SK-N-SH treated with all-trans-retinoic acid at 6 μM for 48 hours (cell line): ENCODE data around the gene UBE2E3.
"Not testable (repeated sequence)": the region's sequence is repeated elsewhere in the genome, so short reads cannot be mapped to it uniquely, and the experiment has no call there.

Experiments
- ATAC-seq: fragments of 200-7000 bp; cut with Tn5 transposase; 3 replicates; pipeline ENCODE4 v1.9.1; 2020; ENCODE audit warnings: mild to moderate bottlenecking, moderate library complexity
- ARNTL ChIP-seq: fragments of 450-650 bp; formaldehyde crosslinking; IDR thresholded peaks from 2 replicates; pipeline ENCODE4 v1.5.0; 2020; ENCODE audit warnings: low read depth, mild to moderate bottlenecking, moderate library complexity, borderline replicate concordance
- BACH2 ChIP-seq: fragments of 250-450 bp; sonication (Bioruptor Pico); IDR thresholded peaks from 2 replicates; pipeline ENCODE4 v1.9.0; 2021; ENCODE audit warnings: mild to moderate bottlenecking, borderline replicate concordance
- CSDC2 ChIP-seq: fragments of 250-450 bp; sonication (Bioruptor Pico); IDR thresholded peaks from 2 replicates; pipeline ENCODE4 v1.5.0; 2020; ENCODE audit warnings: mild to moderate bottlenecking, moderate library complexity
- ESRRG ChIP-seq: fragments of 250-450 bp; sonication (Bioruptor Pico); IDR thresholded peaks from 2 replicates; pipeline ENCODE4 v1.6.1; 2021; ENCODE audit warnings: mild to moderate bottlenecking
- GLIS3 ChIP-seq: fragments of 250-450 bp; sonication (Bioruptor Pico); IDR thresholded peaks from 2 replicates; pipeline ENCODE4 v1.5.0; 2020; ENCODE audit warnings: mild to moderate bottlenecking, moderate library complexity
- ISL1 ChIP-seq: fragments of 250-450 bp; sonication (Bioruptor Pico); IDR thresholded peaks from 2 replicates; pipeline ENCODE4 v2.1.2; 2022; ENCODE audit warnings: mild to moderate bottlenecking, moderate library complexity
- OSR1 ChIP-seq: fragments of 250-450 bp; sonication (Bioruptor Pico); IDR thresholded peaks from 2 replicates; pipeline ENCODE4 v1.8.0; 2022; ENCODE audit warnings: moderate library complexity, mild to moderate bottlenecking, inconsistent platforms
- PPARA ChIP-seq: fragments of 250-450 bp; sonication (Bioruptor Pico); IDR thresholded peaks from 2 replicates; pipeline ENCODE4 v1.5.0; 2020; ENCODE audit warnings: mild to moderate bottlenecking, borderline replicate concordance
- RARB ChIP-seq: fragments of 250-450 bp; sonication (Bioruptor Pico); IDR thresholded peaks from 2 replicates; pipeline ENCODE4 v1.8.0; 2021; ENCODE audit warnings: mild to moderate bottlenecking, moderate library complexity
- SNAI2 ChIP-seq: fragments of 250-450 bp; sonication (Bioruptor Pico); IDR thresholded peaks from 2 replicates; pipeline ENCODE4 v1.5.0; 2020; ENCODE audit warnings: mild to moderate bottlenecking, moderate library complexity
- TCF4 ChIP-seq: fragments of 250-450 bp; sonication (Bioruptor Pico); IDR thresholded peaks from 2 replicates; pipeline ENCODE4 v1.8.0; 2021; ENCODE audit warnings: mild to moderate bottlenecking, moderate library complexity, borderline replicate concordance
- TOX ChIP-seq: fragments of 250-450 bp; sonication (Bioruptor Pico); IDR thresholded peaks from 2 replicates; pipeline ENCODE4 v1.8.0; 2021; ENCODE audit warnings: mild to moderate bottlenecking, moderate library complexity, borderline replicate concordance
- ZC3H10 ChIP-seq: fragments of 250-450 bp; sonication (Bioruptor Pico); IDR thresholded peaks from 2 replicates; pipeline ENCODE4 v1.5.1; 2021; ENCODE audit warnings: mild to moderate bottlenecking, moderate library complexity
- ZFP30 ChIP-seq: fragments of 450-650 bp; formaldehyde crosslinking; IDR thresholded peaks from 2 replicates; pipeline ENCODE4 v1.5.0; 2022; ENCODE audit warnings: mild to moderate bottlenecking, moderate library complexity
- ZNF565 ChIP-seq: fragments of 450-650 bp; formaldehyde crosslinking; conservative IDR thresholded peaks from 2 replicates; pipeline ENCODE4 v1.5.0; 2020; ENCODE audit warnings: low read depth, mild to moderate bottlenecking, moderate library complexity
- ZNF70 ChIP-seq: fragments of 450-650 bp; formaldehyde crosslinking; IDR thresholded peaks from 2 replicates; pipeline ENCODE4 v1.5.0; 2020; ENCODE audit warnings: mild to moderate bottlenecking, moderate library complexity
- ZNF8 ChIP-seq: fragments of 450-650 bp; formaldehyde crosslinking; IDR thresholded peaks from 2 replicates; pipeline ENCODE4 v1.5.0; 2020; ENCODE audit warnings: mild to moderate bottlenecking, moderate library complexity
- TF ChIP-seq, protein P1 (sequence below): fragments of 250-450 bp; sonication (Bioruptor Pico); IDR thresholded peaks from 2 replicates; pipeline ENCODE4 v1.8.0; 2020; ENCODE audit warnings: mild to moderate bottlenecking, moderate library complexity, borderline replicate concordance
- TF ChIP-seq, protein P2 (sequence below): fragments of 250-450 bp; sonication (Bioruptor Pico); IDR thresholded peaks from 2 replicates; pipeline ENCODE4 v1.8.0; 2021; ENCODE audit warnings: low read depth, mild to moderate bottlenecking, moderate library complexity, borderline replicate concordance
- TF ChIP-seq, protein P3 (sequence below): fragments of 250-450 bp; sonication (Bioruptor Pico); IDR thresholded peaks from 2 replicates; pipeline ENCODE4 v1.5.1; 2021; ENCODE audit warnings: mild to moderate bottlenecking, moderate library complexity
- TF ChIP-seq, protein P4 (sequence below): fragments of 250-450 bp; sonication (Bioruptor Pico); IDR thresholded peaks from 2 replicates; pipeline ENCODE4 v1.5.1; 2020; ENCODE audit warnings: low read depth, mild to moderate bottlenecking, moderate library complexity

Gene UBE2E3

DNA sequence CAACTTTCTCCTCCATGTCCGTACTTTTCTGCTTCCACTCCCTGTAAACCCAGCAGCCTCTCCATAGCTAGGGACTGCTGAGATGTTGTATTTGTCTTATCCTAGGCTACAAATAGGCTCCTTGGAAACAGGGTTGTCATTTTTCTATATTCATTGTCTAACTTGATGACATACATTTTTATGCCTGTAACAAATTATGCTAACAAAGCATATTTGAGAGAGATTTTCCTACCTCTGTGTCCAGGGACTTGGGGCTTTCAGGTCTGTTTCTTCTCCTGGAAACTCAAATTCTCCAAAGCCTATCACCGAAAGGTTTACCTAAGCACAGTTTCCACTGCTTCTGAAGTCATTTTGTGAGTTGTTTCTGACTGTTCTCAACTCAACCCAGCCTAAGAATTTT lies 102.7 kb downstream of the UBE2E3 start:
- no peak for TF ChIP-seq ESRRG (CRISPR knock-in tag)
- no peak for TF ChIP-seq ZNF8 (CRISPR knock-in tag)
- no peak for TF ChIP-seq OSR1 (CRISPR knock-in tag)
- TF ChIP-seq ARNTL (CRISPR knock-in tag): no peak
- TF ChIP-seq PPARA (CRISPR knock-in tag): no peak
- no peak for TF ChIP-seq TCF4 (CRISPR knock-in tag)
- TF ChIP-seq, protein P1, sequence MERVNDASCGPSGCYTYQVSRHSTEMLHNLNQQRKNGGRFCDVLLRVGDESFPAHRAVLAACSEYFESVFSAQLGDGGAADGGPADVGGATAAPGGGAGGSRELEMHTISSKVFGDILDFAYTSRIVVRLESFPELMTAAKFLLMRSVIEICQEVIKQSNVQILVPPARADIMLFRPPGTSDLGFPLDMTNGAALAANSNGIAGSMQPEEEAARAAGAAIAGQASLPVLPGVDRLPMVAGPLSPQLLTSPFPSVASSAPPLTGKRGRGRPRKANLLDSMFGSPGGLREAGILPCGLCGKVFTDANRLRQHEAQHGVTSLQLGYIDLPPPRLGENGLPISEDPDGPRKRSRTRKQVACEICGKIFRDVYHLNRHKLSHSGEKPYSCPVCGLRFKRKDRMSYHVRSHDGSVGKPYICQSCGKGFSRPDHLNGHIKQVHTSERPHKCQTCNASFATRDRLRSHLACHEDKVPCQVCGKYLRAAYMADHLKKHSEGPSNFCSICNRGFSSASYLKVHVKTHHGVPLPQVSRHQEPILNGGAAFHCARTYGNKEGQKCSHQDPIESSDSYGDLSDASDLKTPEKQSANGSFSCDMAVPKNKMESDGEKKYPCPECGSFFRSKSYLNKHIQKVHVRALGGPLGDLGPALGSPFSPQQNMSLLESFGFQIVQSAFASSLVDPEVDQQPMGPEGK: no peak
- TF ChIP-seq ZC3H10: no peak
- TF ChIP-seq BACH2 (CRISPR knock-in tag): no peak
- no peak for TF ChIP-seq TOX
- TF ChIP-seq, all 23 proteins: peak for 0
- ATAC-seq: no peak

DNA sequence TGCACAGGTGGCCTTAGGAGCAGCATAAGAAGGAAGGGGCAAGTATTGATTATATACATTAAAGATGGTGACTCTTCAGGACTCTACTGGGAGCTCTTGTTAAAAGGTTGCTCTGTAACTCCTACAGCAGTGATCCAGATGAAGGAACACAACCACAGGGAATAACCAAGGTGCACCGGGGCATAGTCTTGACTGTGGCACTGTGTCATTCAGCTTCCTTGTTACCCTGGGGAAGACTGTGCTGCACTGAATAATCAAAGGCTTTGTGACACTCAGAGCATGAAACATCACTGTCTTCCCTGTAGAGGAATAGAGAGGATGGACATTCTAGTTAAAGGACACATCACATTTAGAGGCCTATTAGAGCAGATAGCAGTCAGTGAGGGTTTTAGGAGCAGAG lies 105.3 kb downstream of the UBE2E3 start:
- ATAC-seq: no peak
- no peak for TF ChIP-seq RARB (CRISPR knock-in tag)
- TF ChIP-seq, protein P2, sequence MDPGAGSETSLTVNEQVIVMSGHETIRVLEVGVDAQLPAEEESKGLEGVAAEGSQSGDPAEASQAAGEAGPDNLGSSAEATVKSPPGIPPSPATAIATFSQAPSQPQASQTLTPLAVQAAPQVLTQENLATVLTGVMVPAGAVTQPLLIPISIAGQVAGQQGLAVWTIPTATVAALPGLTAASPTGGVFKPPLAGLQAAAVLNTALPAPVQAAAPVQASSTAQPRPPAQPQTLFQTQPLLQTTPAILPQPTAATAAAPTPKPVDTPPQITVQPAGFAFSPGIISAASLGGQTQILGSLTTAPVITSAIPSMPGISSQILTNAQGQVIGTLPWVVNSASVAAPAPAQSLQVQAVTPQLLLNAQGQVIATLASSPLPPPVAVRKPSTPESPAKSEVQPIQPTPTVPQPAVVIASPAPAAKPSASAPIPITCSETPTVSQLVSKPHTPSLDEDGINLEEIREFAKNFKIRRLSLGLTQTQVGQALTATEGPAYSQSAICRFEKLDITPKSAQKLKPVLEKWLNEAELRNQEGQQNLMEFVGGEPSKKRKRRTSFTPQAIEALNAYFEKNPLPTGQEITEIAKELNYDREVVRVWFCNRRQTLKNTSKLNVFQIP (CRISPR knock-in tag): no peak
- no peak for TF ChIP-seq ZNF70 (CRISPR knock-in tag)
- no peak for TF ChIP-seq CSDC2 (CRISPR knock-in tag)
- no peak for TF ChIP-seq PPARA (CRISPR knock-in tag)
- no peak for TF ChIP-seq SNAI2 (CRISPR knock-in tag)

DNA sequence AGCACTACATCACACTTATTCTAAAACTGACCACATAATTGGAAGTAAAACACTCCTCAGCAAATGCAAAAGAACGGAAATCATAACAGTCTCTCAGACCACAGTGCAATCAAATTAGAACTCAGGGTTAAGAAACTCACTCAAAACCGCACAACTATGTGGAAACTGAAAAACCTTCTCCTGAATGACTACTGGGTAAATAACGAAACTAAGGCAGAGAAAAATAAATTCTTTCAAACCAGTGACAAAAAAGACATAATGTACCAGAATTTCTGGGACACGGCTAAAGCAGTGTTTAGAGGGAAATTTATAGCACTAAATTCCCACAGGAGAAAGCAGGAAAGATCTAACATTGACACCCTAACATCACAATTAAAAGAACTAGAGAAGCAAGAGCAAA lies 111.5 kb downstream of the UBE2E3 start:
- ATAC-seq: not testable (repeated sequence)

DNA sequence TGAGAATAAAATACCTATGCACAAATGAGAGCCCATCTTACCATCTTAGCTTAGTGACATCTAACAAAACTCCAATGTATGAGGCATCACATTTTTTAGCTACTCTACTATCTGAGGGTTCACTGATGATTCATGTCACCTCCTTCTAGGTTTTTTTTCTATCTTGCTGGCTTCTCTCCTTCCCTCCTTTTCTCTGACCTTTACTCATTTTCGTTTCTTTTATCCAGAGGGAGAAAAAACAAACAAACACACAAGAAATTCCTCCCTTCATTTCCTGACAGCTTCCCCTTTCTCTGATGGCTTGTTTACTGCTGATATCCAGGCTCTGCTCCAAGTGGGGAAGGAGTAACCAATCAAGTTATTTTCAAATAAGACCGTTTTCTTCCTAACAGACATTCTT lies 115.1 kb downstream of the UBE2E3 start:
- no peak for ATAC-seq
- TF ChIP-seq CSDC2 (CRISPR knock-in tag): no peak
- TF ChIP-seq BACH2 (CRISPR knock-in tag): no peak
- no peak for TF ChIP-seq ZNF565 (CRISPR knock-in tag)
- no peak for TF ChIP-seq PPARA (CRISPR knock-in tag)
- TF ChIP-seq, protein P3, sequence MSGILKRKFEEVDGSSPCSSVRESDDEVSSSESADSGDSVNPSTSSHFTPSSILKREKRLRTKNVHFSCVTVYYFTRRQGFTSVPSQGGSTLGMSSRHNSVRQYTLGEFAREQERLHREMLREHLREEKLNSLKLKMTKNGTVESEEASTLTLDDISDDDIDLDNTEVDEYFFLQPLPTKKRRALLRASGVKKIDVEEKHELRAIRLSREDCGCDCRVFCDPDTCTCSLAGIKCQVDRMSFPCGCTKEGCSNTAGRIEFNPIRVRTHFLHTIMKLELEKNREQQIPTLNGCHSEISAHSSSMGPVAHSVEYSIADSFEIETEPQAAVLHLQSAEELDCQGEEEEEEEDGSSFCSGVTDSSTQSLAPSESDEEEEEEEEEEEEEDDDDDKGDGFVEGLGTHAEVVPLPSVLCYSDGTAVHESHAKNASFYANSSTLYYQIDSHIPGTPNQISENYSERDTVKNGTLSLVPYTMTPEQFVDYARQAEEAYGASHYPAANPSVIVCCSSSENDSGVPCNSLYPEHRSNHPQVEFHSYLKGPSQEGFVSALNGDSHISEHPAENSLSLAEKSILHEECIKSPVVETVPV (CRISPR knock-in tag): no peak
- TF ChIP-seq, protein P1: no peak
- TF ChIP-seq ZNF70 (CRISPR knock-in tag): no peak
- TF ChIP-seq OSR1 (CRISPR knock-in tag): no peak
- TF ChIP-seq ESRRG (CRISPR knock-in tag): no peak
- TF ChIP-seq TCF4 (CRISPR knock-in tag): no peak
- TF ChIP-seq RARB (CRISPR knock-in tag): no peak
- TF ChIP-seq ARNTL (CRISPR knock-in tag): no peak
- TF ChIP-seq SNAI2 (CRISPR knock-in tag): no peak
- TF ChIP-seq, protein P4, sequence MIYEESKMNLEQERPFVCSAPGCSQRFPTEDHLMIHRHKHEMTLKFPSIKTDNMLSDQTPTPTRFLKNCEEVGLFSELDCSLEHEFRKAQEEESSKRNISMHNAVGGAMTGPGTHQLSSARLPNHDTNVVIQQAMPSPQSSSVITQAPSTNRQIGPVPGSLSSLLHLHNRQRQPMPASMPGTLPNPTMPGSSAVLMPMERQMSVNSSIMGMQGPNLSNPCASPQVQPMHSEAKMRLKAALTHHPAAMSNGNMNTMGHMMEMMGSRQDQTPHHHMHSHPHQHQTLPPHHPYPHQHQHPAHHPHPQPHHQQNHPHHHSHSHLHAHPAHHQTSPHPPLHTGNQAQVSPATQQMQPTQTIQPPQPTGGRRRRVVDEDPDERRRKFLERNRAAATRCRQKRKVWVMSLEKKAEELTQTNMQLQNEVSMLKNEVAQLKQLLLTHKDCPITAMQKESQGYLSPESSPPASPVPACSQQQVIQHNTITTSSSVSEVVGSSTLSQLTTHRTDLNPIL (CRISPR knock-in tag): no peak
- no peak for TF ChIP-seq GLIS3 (CRISPR knock-in tag)
- no peak for TF ChIP-seq ZFP30 (CRISPR knock-in tag)
- TF ChIP-seq ZC3H10: no peak
- no peak for TF ChIP-seq ISL1 (CRISPR knock-in tag)
